Stomach (tissue), 4 donors: Measurements from ENCODE around the gene PLP2.

Experiments used
- EP300 ChIP-seq: sonication (generic); formaldehyde crosslinking; IDR thresholded peaks from one replicate; pipeline ENCODE4 v1.6.1; 2017; ENCODE audit warnings: antibody characterized with exemption
- POLR2A ChIP-seq, 4 donors: fragments of 450-650 bp; IDR thresholded peaks; one replicate each; pipeline ENCODE4 v1.6.1; 2016; ENCODE audit warnings: antibody characterized with exemption in 4 of 4, control low read depth in 2 of 4, mild to moderate bottlenecking in 1 of 4, moderate library complexity in 1 of 4
- POLR2AphosphoS5 ChIP-seq, 3 donors: sonication (generic); formaldehyde crosslinking; IDR thresholded peaks; one replicate each; pipeline ENCODE4 v1.6.1; 2016; ENCODE audit warnings: antibody characterized with exemption in 3 of 3
- TF ChIP-seq, protein P1 (sequence below), 7 experiments: fragments of 450-650 bp in 4 of 7; fragments of 200-600 bp in 3 of 7; sonication (generic) in 3 of 7; IDR thresholded peaks; one replicate each; pipeline ENCODE4 v1.5.1; 2016 to 2019; ENCODE audit warnings: antibody characterized with exemption in 7 of 7, control low read depth in 2 of 7, mild to moderate bottlenecking in 1 of 7

DNA sequence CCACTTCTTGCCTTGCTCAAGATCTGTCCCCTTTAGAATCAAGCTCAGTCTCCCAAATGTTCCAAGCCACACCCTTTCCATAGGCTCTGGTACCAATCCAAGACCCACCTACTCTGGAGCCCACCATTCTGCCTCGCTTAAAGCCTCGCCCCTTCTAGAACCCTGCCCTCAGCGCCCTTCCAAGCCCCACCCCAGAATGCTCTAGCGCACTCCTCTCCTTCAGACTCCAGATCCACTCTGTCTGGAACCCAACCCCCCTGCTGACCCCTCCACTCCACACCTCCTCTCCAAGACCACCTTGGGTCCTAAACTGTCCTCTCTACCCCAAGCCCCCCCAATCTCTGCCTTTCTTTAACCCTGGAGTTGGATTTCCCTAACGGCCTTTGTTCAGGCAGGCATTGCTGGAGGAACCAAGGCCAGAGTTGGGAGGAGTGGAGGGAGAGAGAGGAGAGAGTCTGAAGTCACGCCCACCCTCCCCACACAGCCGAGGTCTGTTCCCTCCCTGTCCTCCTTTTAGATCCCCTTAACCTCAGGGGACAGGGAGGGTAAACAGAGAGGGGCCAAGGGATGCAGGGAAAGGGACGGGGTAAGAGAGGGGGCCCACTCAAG lies 16.9 kb downstream of the PLP2 start:
- TF ChIP-seq POLR2A (IDR thresholded peaks at IDR 0.05) = no peak
- TF ChIP-seq POLR2AphosphoS5 (IDR thresholded peaks at IDR 0.05) = no peak
- TF ChIP-seq, protein P1, sequence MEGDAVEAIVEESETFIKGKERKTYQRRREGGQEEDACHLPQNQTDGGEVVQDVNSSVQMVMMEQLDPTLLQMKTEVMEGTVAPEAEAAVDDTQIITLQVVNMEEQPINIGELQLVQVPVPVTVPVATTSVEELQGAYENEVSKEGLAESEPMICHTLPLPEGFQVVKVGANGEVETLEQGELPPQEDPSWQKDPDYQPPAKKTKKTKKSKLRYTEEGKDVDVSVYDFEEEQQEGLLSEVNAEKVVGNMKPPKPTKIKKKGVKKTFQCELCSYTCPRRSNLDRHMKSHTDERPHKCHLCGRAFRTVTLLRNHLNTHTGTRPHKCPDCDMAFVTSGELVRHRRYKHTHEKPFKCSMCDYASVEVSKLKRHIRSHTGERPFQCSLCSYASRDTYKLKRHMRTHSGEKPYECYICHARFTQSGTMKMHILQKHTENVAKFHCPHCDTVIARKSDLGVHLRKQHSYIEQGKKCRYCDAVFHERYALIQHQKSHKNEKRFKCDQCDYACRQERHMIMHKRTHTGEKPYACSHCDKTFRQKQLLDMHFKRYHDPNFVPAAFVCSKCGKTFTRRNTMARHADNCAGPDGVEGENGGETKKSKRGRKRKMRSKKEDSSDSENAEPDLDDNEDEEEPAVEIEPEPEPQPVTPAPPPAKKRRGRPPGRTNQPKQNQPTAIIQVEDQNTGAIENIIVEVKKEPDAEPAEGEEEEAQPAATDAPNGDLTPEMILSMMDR (IDR thresholded peaks at IDR 0.05) = no peak
- TF ChIP-seq EP300 = no peak
